Calu3 (cell line): ENCODE results near the gene CNTN6. TPM values are rescaled to one million over a fixed set of nuclear protein-coding genes. Genes with fewer than 3 reads are reported as not detected.

Source experiments
- BruUV-seq: library from RNA; stranded (reverse); fragments of 400-500 nt; replicated peaks from 2 replicates; lab custom pipeline; 2021; lab: Mats Ljungman, UMichigan
- CTCF ChIA-PET: fragments of 300-600 bp; sonication (Branson Sonifier 250); formaldehyde crosslinking; loops from one replicate; lab custom pipeline; 2022; ENCODE audit warnings: antibody characterized with exemption; lab: Charles Lee
- DNase-seq: peaks from one replicate; pipeline ENCODE4 v3.0.0; 2022
- H3K27ac Mint-ChIP-seq: one replicate; pipeline ENCODE4 v1.8.0; 2022; ENCODE audit warnings: mixed read lengths; ENCODE audit not compliant: unreplicated experiment
- H3K27me3 Mint-ChIP-seq: one replicate; pipeline ENCODE4 v1.8.0; 2022; ENCODE audit warnings: mixed read lengths; ENCODE audit not compliant: unreplicated experiment
- H3K36me3 Mint-ChIP-seq: one replicate; pipeline ENCODE4 v1.8.0; 2022; ENCODE audit warnings: mild to moderate bottlenecking, moderate library complexity, mixed read lengths; ENCODE audit not compliant: insufficient read depth, unreplicated experiment
- H3K4me1 Mint-ChIP-seq: one replicate; pipeline ENCODE4 v1.8.0; 2022; ENCODE audit warnings: mild to moderate bottlenecking, low read depth, mixed read lengths; ENCODE audit not compliant: unreplicated experiment
- H3K4me3 Mint-ChIP-seq: one replicate; pipeline ENCODE4 v1.8.0; 2022; ENCODE audit warnings: mild to moderate bottlenecking, low read depth, moderate library complexity, mixed read lengths; ENCODE audit not compliant: unreplicated experiment
- H3K9me3 Mint-ChIP-seq: one replicate; pipeline ENCODE4 v1.8.0; 2022; ENCODE audit warnings: low read depth, mixed read lengths; ENCODE audit not compliant: unreplicated experiment
- CTCF ChIP-seq: fragments of 200-600 bp; IDR thresholded peaks from one replicate; pipeline ENCODE4 v1.8.0; 2022; ENCODE audit warnings: antibody characterized with exemption; ENCODE audit not compliant: unreplicated experiment
- intact Hi-C: fragments of 100-400 bp; cut with micrococcal nuclease; formaldehyde crosslinking; loops from one replicate; pipeline ENCODE4 v1.10.0; 2022; ENCODE audit not compliant: unreplicated experiment
- total RNA-seq: library from RNA; stranded (reverse); gene quantifications from 2 replicates; pipeline ENCODE4 v1.2.3, GENCODE V29; 2022

Gene CNTN6
- total RNA-seq, 1 experiment from 2014 or later, result not detected

- no peak for TF ChIP-seq CTCF
- no peak overlapping the region for H3K4me3 Mint-ChIP-seq
- CTCF ChIA-PET, result no interaction called here
- no TSS peak for BruUV-seq
- H3K4me1 Mint-ChIP-seq, result no peaks in the 10 kb centered on the region
- no peaks in the 10 kb centered on the region for H3K27me3 Mint-ChIP-seq
- intact Hi-C loops, result no loop called here
- no peak overlapping the region for H3K27ac Mint-ChIP-seq
- H3K9me3 Mint-ChIP-seq, result no peaks in the 10 kb centered on the region
- DNase-seq, result no peak
- no peaks in the 10 kb centered on the region for H3K36me3 Mint-ChIP-seq
Measured at GRCh38 chr3:1228289-1228688, 135.5 kb downstream of the CNTN6 start.

GRCh38 chr3:1230920-1231319, 138.1 kb downstream of the CNTN6 start:
- H3K27ac Mint-ChIP-seq, result no peak overlapping the region
- H3K27me3 Mint-ChIP-seq, result no peaks in the 10 kb centered on the region
- no peak for DNase-seq
- H3K9me3 Mint-ChIP-seq, result no peaks in the 10 kb centered on the region
- CTCF ChIA-PET, result no interaction called here
- H3K36me3 Mint-ChIP-seq, result no peaks in the 10 kb centered on the region
- TF ChIP-seq CTCF, result no peak
- no TSS peak for BruUV-seq
- intact Hi-C loops, result no loop called here
- H3K4me1 Mint-ChIP-seq, result no peaks in the 10 kb centered on the region
- H3K4me3 Mint-ChIP-seq, result no peak overlapping the region

- BruUV-seq, result no TSS peak
- H3K9me3 Mint-ChIP-seq, result no peaks in the 10 kb centered on the region
Measured at GRCh38 chr3:1232276-1232675, 139.5 kb downstream of the CNTN6 start.

GRCh38 chr3:1235526-1236120, 142.8 kb downstream of the CNTN6 start:
- intact Hi-C loops, result no loop called here
- Mint-ChIP-seq H3K27me3 (no peaks in the 10 kb centered on the region), H3K9me3 (peaks cover 2% of the 10 kb centered on the region), H3K27ac (no peak overlapping the region), H3K4me1 (no peaks in the 10 kb centered on the region), H3K36me3 (no peaks in the 10 kb centered on the region), H3K4me3 (no peak overlapping the region)
- no peak for TF ChIP-seq CTCF
- DNase-seq, result no peak
- BruUV-seq, result no TSS peak
- CTCF ChIA-PET, result interaction anchor here (0.7 kb wide), 1 partner anchor 503 kb away, joined by 7 read pairs; no protein-coding TSS in a partner anchor

More at GRCh38 chr3:1232276-1232675, 139.5 kb downstream of the CNTN6 start:
- Mint-ChIP-seq H3K4me1 (no peaks in the 10 kb centered on the region), H3K36me3 (no peaks in the 10 kb centered on the region), H3K27ac (no peak overlapping the region), H3K27me3 (no peaks in the 10 kb centered on the region), H3K4me3 (no peak overlapping the region)
- intact Hi-C loops, result no loop called here
- TF ChIP-seq CTCF, result no peak
- no peak for DNase-seq
- CTCF ChIA-PET, result no interaction called here
